Measurements from ENCODE around the gene PCED1B. TPM values are rescaled to one million over a fixed set of nuclear protein-coding genes. Genes with fewer than 3 reads are reported as not detected.

PCED1B gene
- total and polyA plus RNA-seq, 2 experiments from 2014 or later = 3.6 to 6.6 TPM

GRCh38 chr12:47202176-47202575 lies 122.8 kb downstream of the PCED1B start:
- 85% methylated on average over 2 of the region's 2 CpGs for WGBS (ENCODE audit: low lambda C conversion rate, missing lambda C conversion rate)
- Histone ChIP-seq H3K27ac (no peak overlapping the region), H3K9me2 (replicated peaks; ENCODE audit: insufficient read depth) (no peaks in the 10 kb centered on the region), H2AFZ (no peak overlapping the region), H3K4me1 (ENCODE audit: insufficient read depth) (no peaks in the 10 kb centered on the region), H4K20me1 (ENCODE audit: insufficient read depth, poor library complexity, severe bottlenecking) (no peaks in the 10 kb centered on the region), H3K79me2 (no peaks in the 10 kb centered on the region), H3K27me3 (no peaks in the 10 kb centered on the region), H3K36me3 (replicated peaks; ENCODE audit: insufficient read depth, low read depth) (no peaks in the 10 kb centered on the region), H3K9me3 (ENCODE audit: low read depth) (no peaks in the 10 kb centered on the region), H3K4me2 (no peak overlapping the region), H3K4me3 (no peak overlapping the region)
- TF ChIP-seq CTCF (IDR thresholded peaks at IDR 0.05; ENCODE audit: poor library complexity) = no peak
- no peak for DNase-seq (ENCODE audit: low spot score)

- Histone ChIP-seq H4K20me1 (ENCODE audit: insufficient read depth, poor library complexity, severe bottlenecking) (no peaks in the 10 kb centered on the region), H3K9me3 (ENCODE audit: low read depth) (no peaks in the 10 kb centered on the region), H2AFZ (no peak overlapping the region), H3K4me1 (ENCODE audit: insufficient read depth) (peaks cover 10% of the 10 kb centered on the region), H3K4me2 (no peak overlapping the region), H3K9me2 (replicated peaks; ENCODE audit: insufficient read depth) (no peaks in the 10 kb centered on the region), H3K79me2 (no peaks in the 10 kb centered on the region), H3K27me3 (no peaks in the 10 kb centered on the region), H3K36me3 (replicated peaks; ENCODE audit: insufficient read depth, low read depth) (no peaks in the 10 kb centered on the region), H3K4me3 (no peak overlapping the region), H3K27ac (no peak overlapping the region)
- TF ChIP-seq EZH2 (IDR thresholded peaks at IDR 0.05; ENCODE audit: borderline replicate concordance) = no peak
- TF ChIP-seq CTCF (IDR thresholded peaks at IDR 0.05; ENCODE audit: poor library complexity) = no peak
- TF ChIP-seq EZH2phosphoT487 (IDR thresholded peaks at IDR 0.05; ENCODE audit: low read depth, severe bottlenecking, unreplicated experiment) = no peak
- WGBS (ENCODE audit: low lambda C conversion rate, missing lambda C conversion rate) = 74% methylated on average over 8 of the region's 8 CpGs
- no peak for DNase-seq (ENCODE audit: low spot score)
Observed at GRCh38 chr12:47205532-47206449, 126.4 kb downstream of the PCED1B start.

GRCh38 chr12:47206450-47207339 lies 127.3 kb downstream of the PCED1B start:
- H3K36me3 ChIP-seq (replicated peaks; ENCODE audit: insufficient read depth, low read depth) = no peaks in the 10 kb centered on the region
- 91% methylated on average over 5 of the region's 5 CpGs for WGBS (ENCODE audit: low lambda C conversion rate, missing lambda C conversion rate)
- no peaks in the 10 kb centered on the region for H3K79me2 ChIP-seq
- no peak overlapping the region for H3K27ac ChIP-seq
- H2AFZ ChIP-seq = no peak overlapping the region
- DNase-seq (ENCODE audit: low spot score) = no peak
- H4K20me1 ChIP-seq (ENCODE audit: insufficient read depth, poor library complexity, severe bottlenecking) = no peaks in the 10 kb centered on the region
- H3K4me3 ChIP-seq = no peak overlapping the region
- TF ChIP-seq EZH2phosphoT487 (IDR thresholded peaks at IDR 0.05; ENCODE audit: low read depth, severe bottlenecking, unreplicated experiment) (no peak), CTCF (IDR thresholded peaks at IDR 0.05; ENCODE audit: poor library complexity) (no peak), EZH2 (IDR thresholded peaks at IDR 0.05; ENCODE audit: borderline replicate concordance) (no peak)
- H3K4me1 ChIP-seq (ENCODE audit: insufficient read depth) = peaks cover 10% of the 10 kb centered on the region
- H3K9me2 ChIP-seq (replicated peaks; ENCODE audit: insufficient read depth) = no peaks in the 10 kb centered on the region
- no peaks in the 10 kb centered on the region for H3K27me3 ChIP-seq
- no peaks in the 10 kb centered on the region for H3K9me3 ChIP-seq (ENCODE audit: low read depth)
- no peak overlapping the region for H3K4me2 ChIP-seq
